Hepatocyte (in vitro differentiated cells): ENCODE measurements around the gene CRACDL. TPM values are rescaled to one million over a fixed set of nuclear protein-coding genes. Genes with fewer than 3 reads are reported as not detected.

ENCODE experiments used
- DNase-seq: peaks from one replicate; pipeline ENCODE4 v3.0.0-alpha.2; 2016; ENCODE audit warnings: low spot score
- H2AFZ ChIP-seq: fragments of 200-600 bp; sonication (generic); 2 replicates; pipeline ENCODE4 v1.6.0; 2016; ENCODE audit warnings: antibody characterized with exemption, mild to moderate bottlenecking
- H3K27ac ChIP-seq: fragments of 200-600 bp; sonication (generic); 2 replicates; pipeline ENCODE4 v1.5.1; 2016; ENCODE audit warnings: mild to moderate bottlenecking
- H3K27me3 ChIP-seq: fragments of 200-600 bp; sonication (generic); 2 replicates; pipeline ENCODE4 v1.6.1; 2016
- H3K36me3 ChIP-seq: fragments of 200-600 bp; sonication (generic); replicated peaks from 2 replicates; pipeline ENCODE4 v1.5.1; 2016; ENCODE audit warnings: low read depth; ENCODE audit not compliant: insufficient read depth
- H3K4me1 ChIP-seq: fragments of 200-600 bp; sonication (generic); 2 replicates; pipeline ENCODE4 v1.5.1; 2016; ENCODE audit warnings: mild to moderate bottlenecking, moderate library complexity; ENCODE audit not compliant: insufficient read depth
- H3K4me2 ChIP-seq: fragments of 200-600 bp; sonication (generic); 2 replicates; pipeline ENCODE4 v1.6.0; 2016
- H3K4me3 ChIP-seq: fragments of 200-600 bp; sonication (generic); 2 replicates; pipeline ENCODE4 v1.5.1; 2016; ENCODE audit warnings: mild to moderate bottlenecking
- H3K79me2 ChIP-seq: fragments of 200-600 bp; sonication (generic); 2 replicates; pipeline ENCODE4 v1.6.0; 2017; ENCODE audit warnings: mild to moderate bottlenecking
- H3K9me2 ChIP-seq: fragments of 200-600 bp; sonication (generic); replicated peaks from 2 replicates; pipeline ENCODE4 v1.6.0; 2017; ENCODE audit warnings: mild to moderate bottlenecking; ENCODE audit not compliant: insufficient read depth
- H3K9me3 ChIP-seq: fragments of 200-600 bp; sonication (generic); 2 replicates; pipeline ENCODE4 v1.5.1; 2016; ENCODE audit warnings: low read depth, mild to moderate bottlenecking
- H4K20me1 ChIP-seq: fragments of 200-600 bp; sonication (generic); 2 replicates; pipeline ENCODE4 v1.6.0; 2016; ENCODE audit warnings: mild to moderate bottlenecking; ENCODE audit not compliant: insufficient read depth, poor library complexity, severe bottlenecking
- EZH2 ChIP-seq: fragments of 200-600 bp; sonication (generic); IDR thresholded peaks from 2 replicates; pipeline ENCODE4 v1.6.1; 2016; ENCODE audit warnings: antibody characterized with exemption, mild to moderate bottlenecking, borderline replicate concordance
- EZH2phosphoT487 ChIP-seq: fragments of 200-600 bp; sonication (generic); IDR thresholded peaks from one replicate; pipeline ENCODE4 v1.6.1; 2018; ENCODE audit warnings: antibody characterized with exemption, mild to moderate bottlenecking, low read depth, moderate library complexity; ENCODE audit not compliant: unreplicated experiment, severe bottlenecking
- WGBS: methylation state at CpG from one replicate; pipeline ENCODE4 v1.1.6; 2016; ENCODE audit warnings: low lambda C conversion rate; ENCODE audit errors: missing lambda C conversion rate; 5-methylcytosine and 5-hydroxymethylcytosine counted together
- polyA plus RNA-seq: library from polyadenylated mRNA; unstranded; fragments of >200 nt; fragmentation: Nextera tagmentation; extraction: Ambion mirVana; gene quantifications from 2 replicates; pipeline ENCODE4 v1.2.1, GENCODE V29; 2016
- total RNA-seq: library from RNA; depleted of rRNA; stranded (reverse); fragments of >200 nt; gene quantifications from 2 replicates; pipeline ENCODE4 v1.2.3, GENCODE V29; 2014
- TF ChIP-seq, protein P1 (sequence below): fragments of 200-600 bp; sonication (generic); IDR thresholded peaks from 2 replicates; pipeline ENCODE4 v1.5.1; 2016; ENCODE audit warnings: antibody characterized with exemption, mild to moderate bottlenecking; ENCODE audit not compliant: poor library complexity

CRACDL gene
- total and polyA plus RNA-seq, 2 experiments from 2014 or later, result 0.47 to 1.4 TPM

DNA sequence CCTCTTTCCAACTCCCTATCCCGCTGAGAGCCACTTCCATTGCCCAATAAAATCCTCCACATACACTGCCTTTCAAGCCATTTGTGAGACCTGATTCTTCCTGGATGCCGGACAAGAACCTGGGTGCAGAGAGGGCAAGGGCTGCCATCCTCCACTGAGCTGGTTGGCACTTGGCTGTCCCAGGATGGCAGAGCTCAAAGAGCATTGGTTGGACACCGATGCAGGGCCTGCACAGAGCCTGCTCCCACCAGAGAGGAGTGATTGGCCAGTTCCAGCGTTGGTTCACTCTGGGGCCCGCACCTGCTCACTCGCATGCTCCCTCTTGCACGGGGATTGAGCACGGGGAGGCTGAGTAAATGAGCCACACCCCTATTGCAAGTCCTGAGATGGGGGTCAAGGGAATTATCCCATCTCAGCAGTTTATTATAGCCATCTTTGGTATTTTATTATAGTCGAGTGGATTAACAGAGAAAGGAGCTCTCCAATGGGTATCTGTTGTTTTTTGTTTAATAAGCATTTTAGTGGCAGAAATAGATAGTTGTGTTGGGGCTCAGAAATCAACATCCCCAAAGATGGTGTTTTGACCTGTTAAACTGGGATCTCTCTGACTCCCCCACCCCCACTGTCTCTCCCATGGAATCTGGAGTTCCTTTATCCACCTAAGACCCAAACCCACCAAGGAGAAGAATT, 185.3 kb downstream of the CRACDL start:
- Histone ChIP-seq H3K79me2 (no peaks in the 10 kb centered on the region), H3K9me2 (no peaks in the 10 kb centered on the region), H3K4me3 (no peak overlapping the region), H3K4me1 (no peaks in the 10 kb centered on the region), H3K27ac (no peak overlapping the region), H3K9me3 (no peaks in the 10 kb centered on the region), H3K4me2 (no peak overlapping the region), H4K20me1 (no peaks in the 10 kb centered on the region), H3K36me3 (no peaks in the 10 kb centered on the region), H2AFZ (no peak overlapping the region), H3K27me3 (no peaks in the 10 kb centered on the region)
- 92% methylated on average over 9 of the region's 9 CpGs for WGBS
- TF ChIP-seq EZH2 (no peak), EZH2phosphoT487 (no peak)
- TF ChIP-seq, protein P1, sequence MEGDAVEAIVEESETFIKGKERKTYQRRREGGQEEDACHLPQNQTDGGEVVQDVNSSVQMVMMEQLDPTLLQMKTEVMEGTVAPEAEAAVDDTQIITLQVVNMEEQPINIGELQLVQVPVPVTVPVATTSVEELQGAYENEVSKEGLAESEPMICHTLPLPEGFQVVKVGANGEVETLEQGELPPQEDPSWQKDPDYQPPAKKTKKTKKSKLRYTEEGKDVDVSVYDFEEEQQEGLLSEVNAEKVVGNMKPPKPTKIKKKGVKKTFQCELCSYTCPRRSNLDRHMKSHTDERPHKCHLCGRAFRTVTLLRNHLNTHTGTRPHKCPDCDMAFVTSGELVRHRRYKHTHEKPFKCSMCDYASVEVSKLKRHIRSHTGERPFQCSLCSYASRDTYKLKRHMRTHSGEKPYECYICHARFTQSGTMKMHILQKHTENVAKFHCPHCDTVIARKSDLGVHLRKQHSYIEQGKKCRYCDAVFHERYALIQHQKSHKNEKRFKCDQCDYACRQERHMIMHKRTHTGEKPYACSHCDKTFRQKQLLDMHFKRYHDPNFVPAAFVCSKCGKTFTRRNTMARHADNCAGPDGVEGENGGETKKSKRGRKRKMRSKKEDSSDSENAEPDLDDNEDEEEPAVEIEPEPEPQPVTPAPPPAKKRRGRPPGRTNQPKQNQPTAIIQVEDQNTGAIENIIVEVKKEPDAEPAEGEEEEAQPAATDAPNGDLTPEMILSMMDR, result no peak
- DNase-seq, result no peak

DNA sequence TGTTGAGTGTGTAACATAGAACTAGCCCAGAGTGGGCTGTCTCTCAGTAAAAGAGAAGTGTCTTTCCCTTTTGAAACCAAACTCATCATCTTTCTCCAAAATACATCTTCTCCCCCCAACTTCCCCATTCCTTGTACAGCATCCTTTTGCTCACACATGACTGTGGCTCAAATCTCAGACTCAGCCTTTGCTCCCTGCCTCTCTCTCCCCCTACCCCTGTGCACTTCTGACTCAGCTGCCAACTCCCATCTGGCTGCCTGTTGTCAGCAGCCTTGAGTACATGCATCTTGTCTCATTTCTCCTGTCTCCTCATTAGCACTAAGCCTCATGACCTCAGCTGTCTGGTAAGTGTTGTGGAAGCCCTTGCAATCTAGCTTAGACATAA, 187.0 kb downstream of the CRACDL start:
- TF ChIP-seq, protein P1, result no peak
- TF ChIP-seq EZH2phosphoT487 (no peak), EZH2 (no peak)
- no peak for DNase-seq
- no peaks in the 10 kb centered on the region for H3K36me3 ChIP-seq
- H3K4me1 ChIP-seq, result no peaks in the 10 kb centered on the region
- H3K4me2 ChIP-seq, result no peak overlapping the region
- no peaks in the 10 kb centered on the region for H4K20me1 ChIP-seq
- H3K27me3 ChIP-seq, result no peaks in the 10 kb centered on the region
- no peaks in the 10 kb centered on the region for H3K9me3 ChIP-seq
- no peaks in the 10 kb centered on the region for H3K9me2 ChIP-seq
- no peak overlapping the region for H3K27ac ChIP-seq
- no peak overlapping the region for H2AFZ ChIP-seq
- H3K4me3 ChIP-seq, result no peak overlapping the region
- no peaks in the 10 kb centered on the region for H3K79me2 ChIP-seq

DNA sequence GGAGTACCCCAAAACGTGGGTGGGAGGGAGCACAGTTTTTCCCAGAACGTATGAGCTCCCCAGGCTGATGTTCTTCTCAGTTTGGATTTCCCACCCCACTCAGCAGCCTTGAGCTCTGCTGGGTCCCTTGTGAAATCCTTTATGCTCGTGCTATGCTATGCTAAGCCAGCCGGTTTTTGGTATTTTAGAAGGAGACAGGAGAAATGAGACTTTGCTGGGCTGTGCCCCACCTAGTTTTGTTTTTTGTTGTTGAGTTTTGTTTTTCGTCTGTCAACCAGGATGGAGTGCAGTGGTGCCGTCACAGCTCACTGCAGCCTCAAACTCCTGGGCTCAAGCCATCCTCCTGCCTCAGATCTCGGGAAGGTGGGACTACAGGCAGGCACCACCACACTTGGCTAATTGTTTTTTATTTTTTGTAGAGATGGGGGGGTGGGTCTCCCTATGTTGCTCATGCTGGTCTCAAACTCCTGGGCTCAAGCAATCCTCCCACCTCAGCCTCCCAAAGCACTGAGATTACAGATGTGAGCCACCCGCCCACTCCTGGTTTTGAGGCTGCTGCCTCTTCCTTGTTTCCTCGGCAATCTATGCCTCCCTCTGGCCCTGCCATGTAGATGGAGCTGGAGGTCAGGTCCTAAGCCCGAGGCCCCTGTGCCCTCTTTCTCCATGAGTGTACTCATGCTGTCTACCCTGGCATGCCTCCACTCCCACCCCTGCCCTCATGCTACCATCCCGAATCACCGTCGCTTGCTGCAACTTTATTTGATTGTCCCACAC, 187.5 kb downstream of the CRACDL start:
- no peaks in the 10 kb centered on the region for H3K4me1 ChIP-seq
- no peaks in the 10 kb centered on the region for H3K36me3 ChIP-seq
- no peak overlapping the region for H3K4me3 ChIP-seq
- H4K20me1 ChIP-seq, result no peaks in the 10 kb centered on the region
- H3K79me2 ChIP-seq, result no peaks in the 10 kb centered on the region
- DNase-seq, result no peak
- H3K27ac ChIP-seq, result no peak overlapping the region
- no peak for TF ChIP-seq EZH2phosphoT487
- TF ChIP-seq EZH2, result no peak
- TF ChIP-seq, protein P1, result no peak
- H2AFZ ChIP-seq, result no peak overlapping the region
- H3K27me3 ChIP-seq, result no peaks in the 10 kb centered on the region
- 81% methylated on average over 13 of the region's 13 CpGs for WGBS
- H3K9me2 ChIP-seq, result no peaks in the 10 kb centered on the region
- no peaks in the 10 kb centered on the region for H3K9me3 ChIP-seq
- no peak overlapping the region for H3K4me2 ChIP-seq
